HG02623 (cell line): ENCODE measurements around the gene CD79B.
"Not testable (repeated sequence)": the region's sequence is repeated elsewhere in the genome, so short reads cannot be mapped to it uniquely, and the experiment has no call there.

Source experiments
- ATAC-seq: cut with Tn5 transposase; IDR thresholded peaks from one replicate; pipeline ENCODE4 v1.9.1; 2021; ENCODE audit warnings: moderate library complexity; ENCODE audit not compliant: unreplicated experiment

The CD79B gene

DNA sequence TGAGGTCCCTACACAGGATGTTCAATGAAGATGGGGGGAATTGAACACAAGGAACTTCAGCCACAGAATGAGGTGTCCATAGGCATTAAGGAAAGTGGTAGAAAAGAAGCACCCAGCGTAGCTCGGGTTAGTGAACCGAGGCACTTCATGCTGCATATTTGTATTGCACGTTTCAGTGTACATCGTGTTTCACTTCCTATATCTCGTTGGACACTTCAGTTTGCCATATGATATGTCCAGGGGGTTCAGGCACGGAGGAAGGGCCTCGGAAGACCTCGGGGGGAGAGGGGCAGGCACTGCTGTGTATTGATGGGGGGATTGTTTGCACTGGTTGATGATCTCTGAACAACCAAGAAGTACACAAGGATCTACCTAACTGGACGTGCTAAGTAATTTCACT lies 16.4 kb downstream of the CD79B start:
- not testable (repeated sequence) for ATAC-seq

DNA sequence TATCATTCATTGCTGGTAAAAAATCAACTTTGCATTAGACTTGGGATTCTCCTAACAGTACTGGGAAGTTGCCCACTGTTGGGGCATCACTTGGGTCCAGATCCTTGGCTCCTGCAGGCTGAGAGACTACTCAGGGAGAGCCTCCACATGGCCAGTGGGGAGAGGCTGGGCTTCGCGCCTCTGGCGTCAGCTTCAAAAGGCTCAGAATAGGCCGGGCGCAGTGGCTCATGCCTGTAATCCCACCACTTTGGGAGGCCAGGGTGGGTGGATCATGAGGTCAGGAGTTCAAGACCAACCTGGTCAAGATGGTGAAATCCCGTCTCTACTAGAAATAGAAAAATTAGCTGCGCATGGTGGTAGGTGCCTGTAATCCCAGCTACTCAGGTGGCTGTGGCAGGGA lies 17.7 kb downstream of the CD79B start:
- ATAC-seq: no peak

DNA sequence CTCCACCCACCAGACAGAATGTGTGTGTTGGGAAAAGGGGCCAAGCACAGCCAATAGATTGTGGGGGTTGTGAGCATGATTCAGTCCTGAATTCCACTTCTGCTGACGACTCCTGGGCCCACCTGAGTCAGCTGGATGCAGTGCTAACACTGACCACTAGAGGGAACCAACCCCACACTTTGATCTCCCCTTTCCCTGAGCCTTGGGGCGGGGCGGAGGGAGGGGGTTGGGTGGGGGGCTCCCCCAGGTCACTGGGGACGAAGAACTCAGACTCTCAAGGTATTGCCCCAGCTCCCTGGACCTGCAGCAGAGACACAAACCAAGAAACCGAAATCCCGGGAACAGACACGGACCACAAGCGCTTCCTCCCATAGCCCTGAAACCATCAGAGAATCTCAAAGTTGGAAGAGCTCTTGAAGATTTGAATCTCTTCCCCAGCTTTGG lies 20.5 kb downstream of the CD79B start:
- ATAC-seq: no peak

GRCh38 chr17:63911041-63911635 lies 21.0 kb downstream of the CD79B start, which contains the start of gene CSHL1:
TSS of gene CSHL1 (minus strand) at chr17:63911258. CDS start at chr17:63911196, 62 bp downstream.
- no peak for ATAC-seq

GRCh38 chr17:63910096-63910495 lies 22.0 kb downstream of the CD79B start:
- no peak for ATAC-seq

- ATAC-seq: not testable (repeated sequence)
Observed at GRCh38 chr17:63909586-63909985, 22.5 kb downstream of the CD79B start.

- not testable (repeated sequence) for ATAC-seq
Observed at GRCh38 chr17:63907161-63907778, 24.9 kb downstream of the CD79B start.

- not testable (repeated sequence) for ATAC-seq
Observed at GRCh38 chr17:63904796-63905195, 27.3 kb downstream of the CD79B start.

- ATAC-seq: not testable (repeated sequence)
Observed at GRCh38 chr17:63903787-63904201, 28.3 kb downstream of the CD79B start.

DNA sequence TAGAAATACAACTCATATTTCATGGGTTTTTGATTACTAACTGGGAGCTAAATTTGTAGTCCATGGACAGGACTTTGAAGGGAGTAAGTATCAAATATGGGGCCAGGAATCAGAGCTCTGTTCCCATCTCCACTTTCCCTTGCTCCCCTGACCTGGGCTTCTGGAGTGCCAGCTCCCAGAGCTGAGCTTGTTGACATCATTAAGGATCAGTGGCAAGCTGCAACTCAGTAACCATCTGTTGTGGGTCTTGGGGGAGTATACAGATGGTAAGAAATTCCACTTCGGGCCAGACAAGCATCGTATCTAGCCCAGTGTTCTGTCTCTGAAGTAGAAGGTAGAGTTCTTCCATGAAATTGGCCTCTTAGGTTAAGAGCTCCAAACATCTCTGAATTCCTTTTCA lies 30.2 kb downstream of the CD79B start:
- not testable (repeated sequence) for ATAC-seq

GRCh38 chr17:63898899-63899798 lies 33.0 kb downstream of the CD79B start:
- not testable (repeated sequence) for ATAC-seq

DNA sequence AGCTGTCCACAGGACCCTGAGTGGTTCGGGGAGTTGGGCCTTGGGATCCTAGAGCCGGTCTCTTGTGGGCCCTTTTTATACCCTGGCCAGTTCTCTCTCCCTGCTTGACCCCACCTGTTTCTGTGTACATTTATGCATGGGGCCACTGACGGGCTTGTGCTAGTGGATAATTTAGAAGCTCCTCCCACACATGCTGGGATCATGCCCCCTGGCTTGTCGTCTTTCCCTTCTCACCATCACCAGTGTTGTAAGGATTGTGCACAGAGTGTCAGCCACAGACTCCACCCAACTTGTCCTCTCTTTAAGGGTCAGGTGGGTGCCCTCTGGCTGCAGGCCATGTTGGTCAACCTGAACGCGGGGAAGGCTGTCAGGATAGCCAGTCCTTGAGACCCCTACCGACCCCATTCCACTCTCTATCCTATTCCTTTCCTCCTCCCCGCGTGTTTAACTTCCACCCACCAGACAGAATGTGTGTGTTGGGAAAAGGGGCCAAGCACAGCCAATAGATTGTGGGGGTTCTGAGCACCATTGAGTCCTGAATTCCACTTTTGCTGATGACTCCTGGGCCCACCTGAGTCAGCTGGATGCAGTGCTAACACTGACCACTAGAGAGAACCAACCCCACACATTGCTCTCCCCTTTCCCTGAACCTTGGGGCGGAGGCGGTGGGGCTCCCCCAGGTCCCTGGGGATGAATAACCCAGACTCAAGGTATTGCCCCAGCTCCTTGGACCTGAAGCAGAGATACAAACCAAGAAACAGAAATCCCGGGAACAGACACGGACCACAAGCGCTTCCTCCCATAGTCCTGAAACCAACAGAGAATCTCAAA lies 35.4 kb downstream of the CD79B start, which contains the start of gene CSH1:
Gene CSH1, minus strand, starts transcription at position 51 of the 831 bp plus-strand sequence. CDS start 63 bp downstream, outside the sequence.
- ATAC-seq: not testable (repeated sequence)

- not testable (repeated sequence) for ATAC-seq
Observed at GRCh38 chr17:63894821-63895220, 37.3 kb downstream of the CD79B start.

- not testable (repeated sequence) for ATAC-seq
Observed at GRCh38 chr17:63894021-63894420, 38.1 kb downstream of the CD79B start.

DNA sequence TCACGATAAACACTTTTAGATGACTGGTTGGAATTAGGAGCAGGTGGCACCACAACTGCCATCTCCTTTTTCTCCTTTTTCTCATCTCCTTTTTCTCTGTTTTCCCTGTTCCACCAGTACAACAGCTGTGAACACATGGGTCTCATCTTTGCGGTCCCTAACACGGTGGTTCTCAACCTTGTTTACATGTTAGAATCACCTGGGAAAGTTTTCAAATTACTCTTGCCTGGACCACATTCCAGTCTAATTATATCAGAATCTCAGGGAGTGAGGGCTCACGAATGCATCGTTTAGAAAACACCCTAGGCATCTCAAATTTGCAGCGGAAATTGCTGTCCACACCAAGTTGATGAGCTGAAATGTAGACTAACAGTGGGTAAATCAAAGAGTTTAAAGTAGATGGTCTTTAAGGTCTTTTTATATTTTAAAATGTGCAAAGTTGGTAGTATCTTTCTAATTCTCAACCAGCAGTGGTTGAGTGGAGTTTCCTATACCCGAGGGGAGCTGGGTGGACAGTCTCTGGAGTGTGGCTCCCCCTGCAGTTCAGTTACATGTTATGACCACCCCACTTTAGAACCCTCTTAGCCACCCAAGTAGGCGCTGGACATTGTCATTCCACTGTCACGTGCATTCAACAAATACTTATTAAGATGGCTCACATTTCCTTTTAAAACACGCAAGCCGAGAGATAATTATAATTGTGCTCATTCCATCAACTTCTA lies 39.7 kb downstream of the CD79B start:
- ATAC-seq: not testable (repeated sequence)

DNA sequence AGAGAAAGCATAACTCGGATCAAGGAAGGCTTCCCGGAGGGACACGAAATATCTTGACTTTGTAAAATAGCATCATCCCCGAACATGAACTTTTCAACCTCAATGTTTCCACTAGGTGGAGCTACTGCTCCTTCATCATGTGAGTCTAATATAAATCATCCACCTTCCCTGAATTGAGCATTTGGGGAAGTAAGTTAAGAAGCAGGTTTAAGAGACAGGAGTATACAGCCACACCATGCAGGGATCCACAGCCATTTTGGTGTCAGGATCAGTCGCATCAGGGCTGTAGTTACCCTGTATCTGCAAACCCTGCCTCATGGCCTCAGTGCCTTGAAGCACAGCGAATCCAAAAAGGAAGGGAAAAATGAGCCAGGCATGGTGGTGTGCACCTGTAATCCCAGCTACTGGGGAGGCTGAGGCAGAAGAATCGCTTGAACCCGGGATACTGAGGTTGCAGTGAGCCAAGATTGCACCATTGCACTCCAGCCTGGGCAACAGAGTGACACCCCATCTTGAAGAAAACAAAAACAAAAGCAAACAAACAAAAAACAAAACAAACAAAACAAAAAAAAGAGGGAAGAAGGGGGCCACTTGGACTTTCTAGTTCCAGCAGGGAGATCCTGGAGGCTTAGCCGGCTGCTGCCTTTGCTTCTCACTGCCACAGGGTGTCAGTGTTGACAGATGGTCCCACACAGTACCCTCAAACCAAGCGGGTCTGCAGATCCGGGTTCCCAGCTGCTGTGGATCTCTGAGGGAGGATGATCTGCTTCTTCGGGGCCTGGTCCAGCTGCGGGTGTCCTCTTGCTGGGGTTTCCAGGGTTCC lies 42.9 kb downstream of the CD79B start:
- ATAC-seq: not testable (repeated sequence)

- ATAC-seq: not testable (repeated sequence)
Observed at GRCh38 chr17:63885119-63885518, 47.0 kb downstream of the CD79B start.

GRCh38 chr17:63882626-63883126 lies 49.5 kb downstream of the CD79B start:
- not testable (repeated sequence) for ATAC-seq
